Common myeloid progenitor, CD34-positive (primary cell): Measurements from ENCODE around the gene LSS.

Experiments used
- CTCF ChIA-PET: fragments of 350-600 bp; sonication (Branson Sonifier 250); formaldehyde crosslinking; loops from one replicate; lab custom pipeline; 2021; ENCODE audit warnings: antibody characterized with exemption; lab: Charles Lee
- POLR2A ChIA-PET: fragments of 350-600 bp; sonication (Branson Sonifier 250); formaldehyde crosslinking; loops from one replicate; lab custom pipeline; 2021; ENCODE audit warnings: antibody characterized with exemption; lab: Charles Lee
- DNase-seq, 3 donors: peaks; one replicate each; pipeline versions ENCODE4 v3.0.0 to v3.0.0-alpha.2; 2013
- H3K27ac ChIP-seq, 2 experiments: 1 replicate in 1 of 2; 2 replicates in 1 of 2; pipeline ENCODE4 v1.7.0; 2013; ENCODE audit warnings: inconsistent platforms in 2 of 2, low read length in 2 of 2, mild to moderate bottlenecking in 2 of 2, low read depth in 1 of 2, moderate library complexity in 1 of 2; ENCODE audit not compliant: severe bottlenecking in 2 of 2, insufficient read depth in 1 of 2, poor library complexity in 1 of 2
- H3K27me3 ChIP-seq, 5 experiments: replicated peaks in 2 of 5; 1 replicate in 3 of 5; 2 replicates in 2 of 5; pipeline versions ENCODE4 v1.6.1 to v1.7.0; 2013; ENCODE audit warnings: low read length in 4 of 5, mild to moderate bottlenecking in 2 of 5, moderate library complexity in 2 of 5, inconsistent platforms in 1 of 5; ENCODE audit not compliant: insufficient read depth in 5 of 5, control insufficient read depth in 4 of 5
- H3K36me3 ChIP-seq, 4 experiments: 1 replicate in 2 of 4; 2 replicates in 2 of 4; pipeline versions ENCODE4 v1.6.1 to v1.7.0; 2013; ENCODE audit warnings: low read length in 3 of 4, control low read depth in 1 of 4, mild to moderate bottlenecking in 1 of 4; ENCODE audit not compliant: control insufficient read depth in 4 of 4, insufficient read depth in 4 of 4
- H3K4me1 ChIP-seq, 4 experiments: 1 replicate in 3 of 4; 2 replicates in 1 of 4; pipeline versions ENCODE4 v1.6.1 to v1.7.1; 2013; ENCODE audit warnings: low read length in 3 of 4, mild to moderate bottlenecking in 3 of 4, control low read depth in 1 of 4, inconsistent platforms in 1 of 4, moderate library complexity in 1 of 4; ENCODE audit not compliant: control insufficient read depth in 4 of 4, insufficient read depth in 4 of 4; ENCODE audit errors: control extremely low read depth in 1 of 4
- H3K4me3 ChIP-seq, 7 experiments: 1 replicate in 4 of 7; 2 replicates in 3 of 7; pipeline versions ENCODE4 v1.5.1 to v1.7.0; 2013; ENCODE audit warnings: mild to moderate bottlenecking in 7 of 7, low read length in 6 of 7, moderate library complexity in 6 of 7, inconsistent platforms in 2 of 7, low read depth in 2 of 7, control low read depth in 1 of 7; ENCODE audit not compliant: insufficient read depth in 4 of 7, control insufficient read depth in 1 of 7; ENCODE audit errors: extremely low read depth in 1 of 7
- H3K9me3 ChIP-seq, 5 experiments: 1 replicate in 4 of 5; 2 replicates in 1 of 5; pipeline versions ENCODE4 v1.6.1 to v1.7.1; 2013; ENCODE audit warnings: low read length in 4 of 5, mild to moderate bottlenecking in 2 of 5, inconsistent platforms in 1 of 5, low read depth in 1 of 5, moderate library complexity in 1 of 5; ENCODE audit not compliant: control insufficient read depth in 4 of 5, insufficient read depth in 2 of 5; ENCODE audit errors: control extremely low read depth in 1 of 5
- WGBS: methylation state at CpG from one replicate; pipeline ENCODE4 v1.1.5; 2013; ENCODE audit not compliant: insufficient coverage; 5-methylcytosine and 5-hydroxymethylcytosine counted together

LSS gene

GRCh38 chr21:46182548-46183336 is 45.8 kb downstream of the LSS start:
- CTCF ChIA-PET: interaction anchor here (1.3 to 1.7 kb wide), 2 partner anchors 30 to 39 kb away, joined by 3 to 4 read pairs; no protein-coding TSS in a partner anchor
- POLR2A ChIA-PET: no interaction called here
- peaks cover 0 to 48% (median 18%) of the 10 kb centered on the region in 4 experiments for H3K4me1 ChIP-seq
- no peak overlapping the region for H3K27ac ChIP-seq
- 96% methylated on average over 42 of the region's 44 CpGs for WGBS
- peaks cover 0 to 6% (median 0%) of the 10 kb centered on the region in 4 experiments for H3K36me3 ChIP-seq
- no peaks in the 10 kb centered on the region for H3K27me3 ChIP-seq
- DNase-seq: no peak
- no peaks in the 10 kb centered on the region for H3K9me3 ChIP-seq
- H3K4me3 ChIP-seq: peak overlapping the region in 1 of 7 experiments; percentile 60

GRCh38 chr21:46181953-46182547 is 46.5 kb downstream of the LSS start:
- Histone ChIP-seq H3K4me1 (peaks cover 0 to 48% (median 18%) of the 10 kb centered on the region in 4 experiments), H3K9me3 (no peaks in the 10 kb centered on the region), H3K27me3 (no peaks in the 10 kb centered on the region), H3K36me3 (peaks cover 0 to 4% (median 0%) of the 10 kb centered on the region in 4 experiments), H3K27ac (no peak overlapping the region), H3K4me3 (no peak overlapping the region)
- no peak for DNase-seq
- ChIA-PET POLR2A (no interaction called here), CTCF (interaction anchor here (1.3 to 1.7 kb wide), 2 partner anchors 29 to 38 kb away, joined by 3 to 4 read pairs; no protein-coding TSS in a partner anchor)
- 98% methylated on average over 14 of the region's 16 CpGs for WGBS

- H3K36me3 ChIP-seq: peaks cover 0 to 4% (median 0%) of the 10 kb centered on the region in 4 experiments
- peaks cover 0 to 3% (median 0%) of the 10 kb centered on the region in 5 experiments for H3K9me3 ChIP-seq
- no peak overlapping the region for H3K4me3 ChIP-seq
- no peak overlapping the region for H3K27ac ChIP-seq
- DNase-seq: no peak
- no peaks in the 10 kb centered on the region for H3K27me3 ChIP-seq
- peaks cover 0 to 48% (median 18%) of the 10 kb centered on the region in 4 experiments for H3K4me1 ChIP-seq
- ChIA-PET CTCF (interaction anchor here (1.0 to 1.7 kb wide), 2 partner anchors 28 to 38 kb away, joined by 3 read pairs; no protein-coding TSS in a partner anchor), POLR2A (no interaction called here)
- WGBS: 94% methylated on average over 14 of the region's 19 CpGs
Observed at GRCh38 chr21:46181436-46181835, 47.1 kb downstream of the LSS start.

GRCh38 chr21:46180778-46181391 is 47.7 kb downstream of the LSS start:
- ChIA-PET CTCF (interaction anchor here (1.0 to 1.7 kb wide), 2 partner anchors 28 to 37 kb away, joined by 3 read pairs; no protein-coding TSS in a partner anchor), POLR2A (no interaction called here)
- Histone ChIP-seq H3K4me1 (peaks cover 0 to 48% (median 18%) of the 10 kb centered on the region in 4 experiments), H3K27me3 (no peaks in the 10 kb centered on the region), H3K9me3 (peaks cover 0 to 3% (median 0%) of the 10 kb centered on the region in 5 experiments), H3K4me3 (no peak overlapping the region), H3K27ac (no peak overlapping the region), H3K36me3 (peaks cover 0 to 4% (median 0%) of the 10 kb centered on the region in 4 experiments)
- DNase-seq: no peak
- WGBS: over 99% methylated on average over 25 of the region's 26 CpGs

- POLR2A ChIA-PET: interaction anchor here (0.5 kb wide), 1 partner anchor 79 kb away, joined by 3 read pairs; no protein-coding TSS in a partner anchor
- no peak overlapping the region for H3K4me3 ChIP-seq
- peaks cover 0 to 4% (median 0%) of the 10 kb centered on the region in 4 experiments for H3K36me3 ChIP-seq
- H3K9me3 ChIP-seq: peaks cover 0 to 3% (median 0%) of the 10 kb centered on the region in 5 experiments
- peaks cover 0 to 42% (median 18%) of the 10 kb centered on the region in 4 experiments for H3K4me1 ChIP-seq
- CTCF ChIA-PET: no interaction called here
- no peak overlapping the region for H3K27ac ChIP-seq
- 90% methylated on average over 21 of the region's 24 CpGs for WGBS
- DNase-seq: peak in 2 of 3 donors; percentile 36 to 39
- H3K27me3 ChIP-seq: no peaks in the 10 kb centered on the region
Observed at GRCh38 chr21:46180079-46180722, 48.4 kb downstream of the LSS start.

- Histone ChIP-seq H3K27me3 (no peaks in the 10 kb centered on the region), H3K4me1 (peaks cover 0 to 37% (median 18%) of the 10 kb centered on the region in 4 experiments), H3K9me3 (peaks cover 0 to 4% (median 2%) of the 10 kb centered on the region in 5 experiments), H3K36me3 (peaks cover 0 to 4% (median 0%) of the 10 kb centered on the region in 4 experiments), H3K27ac (no peak overlapping the region), H3K4me3 (no peak overlapping the region)
- ChIA-PET POLR2A (no interaction called here), CTCF (no interaction called here)
- no peak for DNase-seq
- 98% methylated on average over 17 of the region's 17 CpGs for WGBS
Observed at GRCh38 chr21:46179708-46180078, 48.9 kb downstream of the LSS start.
